ENCODE measurements around the gene DHDH. TPM values are rescaled to one million over a fixed set of nuclear protein-coding genes. Genes with fewer than 3 reads are reported as not detected.

The DHDH gene
- total and polyA plus RNA-seq, 2 of the 13 experiments (the other 11 are each of a cell fraction or from before 2014, with no cell fraction given), result 0.13 to 0.91 TPM

- TF ChIP-seq NFAT5 (CRISPR knock-in tag; IDR thresholded peaks at IDR 0.05), result no peak
- TF ChIP-seq MATR3 (CRISPR knock-in tag; IDR thresholded peaks at IDR 0.05), result no peak
- TF ChIP-seq ZXDC (CRISPR knock-in tag; IDR thresholded peaks at IDR 0.05), result no peak
- no peak for TF ChIP-seq ZNF142 (CRISPR knock-in tag; IDR thresholded peaks at IDR 0.05)
- no peak for TF ChIP-seq ZNF570 (CRISPR knock-in tag; IDR thresholded peaks at IDR 0.05; ENCODE audit: borderline replicate concordance)
- TF ChIP-seq LCORL (IDR thresholded peaks at IDR 0.05), result peak; percentile 33; the same call in 1 of the 2 replicates
- peak; percentile 98 for TF ChIP-seq LCORL (CRISPR knock-in tag; IDR thresholded peaks at IDR 0.05)
- TF ChIP-seq RERE (CRISPR knock-in tag; IDR thresholded peaks at IDR 0.05; ENCODE audit: low read depth), result peak; percentile 56; the same call in 1 of the 2 replicates
- TF ChIP-seq NFIC (IDR thresholded peaks at IDR 0.05; ENCODE audit: low read length), result no peak
- no peak for TF ChIP-seq ZNF644 (CRISPR knock-in tag; IDR thresholded peaks at IDR 0.05; ENCODE audit: low read depth)
- peak; percentile 96 for TF ChIP-seq MAFF (IDR thresholded peaks at IDR 0.05; ENCODE audit: low read depth, low read length)
These were observed 25.8 kb upstream of the DHDH start (continued) for GRCh38 chr19:48907671-48908070.
